Right ventricle myocardium inferior (tissue), 1 donor: ENCODE measurements around the gene ACAP2. TPM values are rescaled to one million over a fixed set of nuclear protein-coding genes. Genes with fewer than 3 reads are reported as not detected.
"Not testable (repeated sequence)": the region's sequence is repeated elsewhere in the genome, so short reads cannot be mapped to it uniquely, and the experiment has no call there.

Experiments
- ATAC-seq: fragments of 200-7000 bp; cut with Tn5 transposase; one replicate; pipeline ENCODE4 v1.9.1; 2020; ENCODE audit warnings: mild to moderate bottlenecking, moderate library complexity
- DNase-seq: peaks from one replicate; pipeline ENCODE4 v3.0.0; 2021; ENCODE audit errors: missing footprints
- intact Hi-C: fragments of 100-400 bp; cut with DNase I; formaldehyde crosslinking; loops from one replicate; pipeline ENCODE4 v1.11.0; 2022
- total RNA-seq: library from RNA; stranded (reverse); fragmentation: NEBNext Ultra II Directional; extraction: Animal tissue kit (Norgen Biotek cat#: 25700); gene quantifications from one replicate; pipeline ENCODE4 v1.2.1, GENCODE V29; 2021
- donor health status: DM: no; HTN: yes; CAD: no; lungs with severe emphysema.

ACAP2 gene
- total RNA-seq, 1 donor from 2014 or later: 15.6 TPM

- ATAC-seq (no peak), DNase-seq (no peak)
- intact Hi-C loops: no loop called here
Measured at GRCh38 chr3:195348426-195349115, 94.2 kb downstream of the ACAP2 start.

GRCh38 chr3:195337747-195338146 lies 105.1 kb downstream of the ACAP2 start:
- DNase-seq (no peak), ATAC-seq (no peak)
- intact Hi-C loops: no loop called here

- no peak for DNase-seq
- intact Hi-C loops: no loop called here
- no peak for ATAC-seq
Measured at GRCh38 chr3:195334967-195335366, 107.9 kb downstream of the ACAP2 start.

GRCh38 chr3:195319060-195319459 lies 123.8 kb downstream of the ACAP2 start:
- DNase-seq: no peak
- intact Hi-C loops: no loop called here
- no peak for ATAC-seq

- intact Hi-C loops: no loop called here
- ATAC-seq (no peak), DNase-seq (no peak)
Measured at GRCh38 chr3:195312714-195313113, 130.1 kb downstream of the ACAP2 start.

- intact Hi-C loops: no loop called here
- ATAC-seq (no peak), DNase-seq (no peak)
Measured at GRCh38 chr3:195307711-195308110, 135.1 kb downstream of the ACAP2 start.

GRCh38 chr3:195306369-195306768 lies 136.5 kb downstream of the ACAP2 start:
- intact Hi-C loops: no loop called here
- ATAC-seq (no peak), DNase-seq (no peak)

GRCh38 chr3:195302431-195302830 lies 140.4 kb downstream of the ACAP2 start:
- DNase-seq (no peak), ATAC-seq (no peak)
- intact Hi-C loops: no loop called here

GRCh38 chr3:195297446-195297845 lies 145.4 kb downstream of the ACAP2 start:
- DNase-seq (no peak), ATAC-seq (no peak)
- intact Hi-C loops: no loop called here

GRCh38 chr3:195296662-195297061 lies 146.2 kb downstream of the ACAP2 start:
- intact Hi-C loops: no loop called here
- ATAC-seq (no peak), DNase-seq (no peak)

GRCh38 chr3:195291121-195291520 lies 151.7 kb downstream of the ACAP2 start:
- DNase-seq: no peak
- ATAC-seq: no peak
- intact Hi-C loops: no loop called here

- ATAC-seq, DNase-seq, intact Hi-C loops: not testable (repeated sequence)
Measured at GRCh38 chr3:195290643-195291042, 152.2 kb downstream of the ACAP2 start.

- DNase-seq: no peak
- intact Hi-C loops: no loop called here
- ATAC-seq: no peak
Measured at GRCh38 chr3:195286115-195286872, 156.5 kb downstream of the ACAP2 start.

GRCh38 chr3:195285372-195285771 lies 157.4 kb downstream of the ACAP2 start:
- intact Hi-C loops: no loop called here
- DNase-seq (no peak), ATAC-seq (no peak)

- ATAC-seq (no peak), DNase-seq (no peak)
- intact Hi-C loops: no loop called here
Measured at GRCh38 chr3:195284842-195285241, 158.0 kb downstream of the ACAP2 start.

- intact Hi-C loops: no loop called here
- no peak for ATAC-seq
- no peak for DNase-seq
Measured at GRCh38 chr3:195282961-195283360, 159.9 kb downstream of the ACAP2 start.

- intact Hi-C loops: no loop called here
- DNase-seq (no peak), ATAC-seq (no peak)
Measured at GRCh38 chr3:195274259-195274966, 168.4 kb downstream of the ACAP2 start.

GRCh38 chr3:195271410-195272243 lies 171.2 kb downstream of the ACAP2 start:
- DNase-seq (peak; percentile 94), ATAC-seq (peak; percentile 87)
- intact Hi-C loops: loop anchor here (1.0 to 2.0 kb wide), 2 partner anchors 171 to 252 kb away; partner anchors contain the start of gene ACAP2
